GM19452 (cell line): ENCODE data around the gene A1BG.
A peak's percentile ranks its signal among the peaks of the same experiment; 100 is the strongest.
"Not testable (repeated sequence)": the region's sequence is repeated elsewhere in the genome, so short reads cannot be mapped to it uniquely, and the experiment has no call there.

Experiments used
- ATAC-seq: cut with Tn5 transposase; IDR thresholded peaks from one replicate; pipeline ENCODE4 v1.9.1; 2021; ENCODE audit not compliant: unreplicated experiment

The A1BG gene

DNA sequence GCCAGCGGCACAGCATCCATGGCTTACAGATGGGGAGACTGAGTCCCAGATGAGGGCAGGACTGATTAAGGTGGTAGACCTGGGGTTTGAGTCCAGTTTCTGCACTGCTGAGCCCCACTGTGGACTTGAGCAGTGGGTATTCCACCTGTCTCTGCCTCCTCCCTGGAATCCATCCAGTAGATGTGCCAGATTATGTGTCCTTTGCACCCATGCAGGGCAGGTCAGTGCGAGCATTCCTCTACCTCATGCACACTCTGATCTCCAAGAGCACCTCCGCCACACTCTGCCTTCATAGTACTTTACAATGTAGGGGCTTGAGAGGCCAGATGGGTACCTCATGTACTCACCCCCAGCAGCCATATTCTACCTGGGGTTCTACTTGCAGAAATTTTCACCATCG is 16.5 kb downstream of the A1BG start:
- no peak for ATAC-seq

- ATAC-seq, result no peak
These were observed 17.1 kb downstream of the A1BG start for GRCh38 chr19:58336216-58336615.

GRCh38 chr19:58335630-58336029 is 17.7 kb downstream of the A1BG start:
- ATAC-seq, result no peak

DNA sequence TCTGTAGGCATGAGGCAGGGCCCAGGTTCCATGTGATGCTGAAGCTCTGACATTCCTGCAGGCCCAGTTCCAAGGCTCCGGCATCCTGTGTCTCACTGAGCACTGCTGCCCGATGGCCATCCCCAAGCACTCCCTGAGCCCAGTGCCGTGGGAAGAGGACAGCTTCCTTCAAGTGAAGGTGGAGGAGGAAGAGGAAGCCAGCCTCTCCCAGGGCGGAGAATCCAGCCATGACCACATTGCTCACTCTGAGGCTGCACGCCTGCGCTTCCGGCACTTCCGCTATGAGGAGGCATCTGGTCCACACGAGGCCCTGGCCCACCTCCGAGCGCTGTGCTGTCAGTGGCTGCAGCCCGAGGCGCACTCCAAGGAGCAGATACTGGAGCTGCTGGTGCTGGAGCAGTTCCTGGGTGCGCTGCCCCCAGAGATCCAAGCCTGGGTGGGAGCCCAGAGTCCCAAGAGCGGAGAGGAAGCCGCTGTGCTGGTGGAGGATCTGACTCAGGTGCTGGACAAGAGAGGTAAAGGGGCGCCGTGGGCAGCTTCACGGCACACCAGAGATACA is 18.5 kb downstream of the A1BG start:
- no peak for ATAC-seq

GRCh38 chr19:58332697-58333096 is 20.6 kb downstream of the A1BG start:
- no peak for ATAC-seq

- ATAC-seq, result no peak
These were observed 22.8 kb downstream of the A1BG start for GRCh38 chr19:58330458-58330857.

DNA sequence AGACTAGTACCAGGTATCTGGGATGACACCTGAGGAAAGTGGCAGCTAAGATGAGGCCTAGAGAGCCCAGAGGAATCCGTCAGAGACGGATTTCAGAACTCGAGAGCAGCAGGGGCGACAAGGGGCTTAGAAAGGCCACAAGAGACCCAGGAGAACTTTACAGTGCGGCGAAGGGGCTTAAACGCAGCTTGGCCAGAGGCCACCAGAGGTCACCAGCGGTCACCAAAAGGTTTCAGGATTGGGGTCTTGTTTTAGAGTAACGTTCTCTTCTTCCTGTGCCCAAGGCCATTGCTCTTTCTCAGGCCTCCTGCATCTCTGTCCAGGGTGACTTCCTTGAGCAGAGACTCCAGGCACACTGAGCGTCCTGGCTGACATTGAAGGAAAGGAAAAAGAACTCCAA is 24.3 kb downstream of the A1BG start:
- ATAC-seq, result no peak

GRCh38 chr19:58326914-58327726 is 26.2 kb downstream of the A1BG start, which contains the start of gene ZSCAN22:
Gene ZSCAN22, plus strand, starts transcription at chr19:58326994. Its CDS starts 7,809 bp downstream, at chr19:58334803.
- ATAC-seq, result peak; percentile 91

GRCh38 chr19:58326501-58326913 is 26.8 kb downstream of the A1BG start:
- no peak for ATAC-seq

DNA sequence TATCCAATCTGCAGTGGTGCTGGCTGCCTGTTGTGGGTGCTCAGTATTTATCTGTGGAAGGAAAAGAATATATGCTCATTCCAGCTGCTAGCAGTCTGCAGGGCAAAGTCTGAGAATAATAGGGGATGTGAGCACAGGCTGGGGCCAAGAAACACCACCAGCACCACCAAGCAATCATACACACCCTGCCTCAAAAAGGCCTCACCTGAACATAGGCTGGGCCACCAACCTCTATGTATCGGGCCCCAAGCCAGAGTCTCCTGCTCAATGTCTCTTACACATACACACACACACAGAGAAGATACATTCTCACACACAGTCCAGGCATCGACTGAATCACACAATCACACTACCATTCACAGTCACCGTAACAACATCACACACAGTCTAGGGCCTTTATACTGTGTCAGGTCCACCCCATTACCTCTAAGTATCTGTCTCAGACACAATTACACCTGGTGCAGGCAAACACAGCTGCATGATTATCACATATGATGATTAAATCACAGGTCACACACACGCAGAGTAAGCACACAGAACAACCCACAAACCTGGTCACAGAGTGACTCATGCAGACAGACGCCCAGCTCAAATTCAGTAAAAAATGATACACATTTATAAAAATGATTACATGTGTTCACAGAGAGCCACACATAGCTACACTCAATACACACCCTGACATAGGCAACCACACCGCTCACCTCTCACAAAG is 27.8 kb downstream of the A1BG start:
- no peak for ATAC-seq

- no peak for ATAC-seq
These were observed 34.1 kb downstream of the A1BG start for GRCh38 chr19:58319241-58319640.

DNA sequence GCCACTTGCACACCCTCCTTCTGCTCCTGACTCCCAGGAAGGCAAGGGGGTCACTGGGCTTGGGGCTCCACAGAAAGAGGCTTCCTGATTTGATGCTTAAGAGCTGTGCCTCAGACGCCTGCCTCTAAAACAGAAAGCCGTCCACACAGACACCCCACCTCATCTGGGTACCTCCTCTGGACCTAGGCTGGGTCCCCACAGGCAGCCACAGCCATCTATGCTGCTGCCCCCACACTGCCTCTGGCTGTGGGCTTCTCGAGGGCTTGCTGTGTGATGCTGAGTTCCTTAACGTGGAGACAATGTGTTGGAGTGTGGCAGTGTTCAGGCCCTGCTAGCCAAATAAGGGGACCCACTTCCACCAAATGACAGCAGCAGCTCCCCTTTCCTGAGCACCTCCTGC is 35.0 kb downstream of the A1BG start:
- ATAC-seq, result no peak

- ATAC-seq, result no peak
These were observed 35.7 kb downstream of the A1BG start for GRCh38 chr19:58317476-58318072.

DNA sequence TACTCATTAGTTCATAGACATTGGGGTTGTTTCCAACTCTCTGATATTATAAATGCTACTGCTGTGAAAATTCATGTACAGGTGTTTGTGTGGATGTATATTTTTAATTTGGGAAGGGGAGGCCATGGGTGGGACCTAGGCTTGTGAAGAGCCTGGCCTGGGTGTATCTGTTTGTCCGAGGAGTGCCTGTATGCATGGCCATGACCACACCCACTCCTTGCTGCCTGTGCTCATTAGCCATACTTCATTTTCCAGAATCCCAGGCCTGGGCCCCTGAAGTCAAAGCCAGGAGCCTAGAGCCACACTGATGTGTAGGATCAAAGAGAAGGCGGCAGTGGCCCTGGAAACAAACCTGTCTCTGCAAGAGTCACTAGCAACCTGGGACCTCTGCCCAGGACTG is 37.7 kb downstream of the A1BG start:
- ATAC-seq, result no peak

GRCh38 chr19:58311345-58311865 is 41.9 kb downstream of the A1BG start:
- ATAC-seq, result no peak

DNA sequence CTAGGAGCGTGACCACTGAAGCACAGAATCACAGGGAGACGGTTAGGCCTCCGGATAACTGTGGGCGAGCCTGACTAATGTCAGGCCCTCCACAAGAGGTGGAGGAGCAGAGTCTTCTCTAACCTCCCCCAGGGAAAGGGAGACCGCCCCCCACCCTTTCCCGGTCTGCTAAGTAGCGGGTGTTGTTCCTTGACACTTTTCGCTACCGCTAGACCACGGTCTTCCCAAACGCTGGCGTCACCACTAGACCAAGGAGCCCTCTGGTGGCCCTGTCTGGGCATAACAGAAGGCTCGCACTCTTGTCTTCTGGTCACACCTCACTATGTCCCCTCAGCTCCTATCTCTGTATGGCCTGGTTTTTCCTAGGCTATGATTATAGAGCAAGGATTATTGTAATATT is 42.6 kb downstream of the A1BG start:
- not testable (repeated sequence) for ATAC-seq

GRCh38 chr19:58307736-58308135 is 45.6 kb downstream of the A1BG start:
- no peak for ATAC-seq

DNA sequence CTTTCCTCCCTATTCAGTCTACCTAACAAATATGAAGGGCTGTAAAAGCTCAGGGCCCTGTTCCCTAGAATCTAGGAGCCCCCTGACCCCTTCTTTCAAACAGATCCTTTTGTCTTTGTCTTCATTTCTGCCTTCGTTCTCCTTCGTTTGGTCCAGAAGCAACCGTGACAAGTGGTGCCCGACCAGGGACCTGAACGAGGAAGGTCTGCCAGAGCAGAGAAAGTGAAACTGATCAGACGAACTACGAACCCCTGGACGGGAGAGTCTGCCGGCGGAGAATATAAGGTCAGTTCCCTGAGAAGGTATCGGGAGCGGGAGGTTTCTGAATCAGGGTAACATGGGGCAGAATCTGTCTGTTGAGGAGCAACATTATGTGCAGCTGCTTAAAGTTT is 47.4 kb downstream of the A1BG start:
- ATAC-seq, result no peak

DNA sequence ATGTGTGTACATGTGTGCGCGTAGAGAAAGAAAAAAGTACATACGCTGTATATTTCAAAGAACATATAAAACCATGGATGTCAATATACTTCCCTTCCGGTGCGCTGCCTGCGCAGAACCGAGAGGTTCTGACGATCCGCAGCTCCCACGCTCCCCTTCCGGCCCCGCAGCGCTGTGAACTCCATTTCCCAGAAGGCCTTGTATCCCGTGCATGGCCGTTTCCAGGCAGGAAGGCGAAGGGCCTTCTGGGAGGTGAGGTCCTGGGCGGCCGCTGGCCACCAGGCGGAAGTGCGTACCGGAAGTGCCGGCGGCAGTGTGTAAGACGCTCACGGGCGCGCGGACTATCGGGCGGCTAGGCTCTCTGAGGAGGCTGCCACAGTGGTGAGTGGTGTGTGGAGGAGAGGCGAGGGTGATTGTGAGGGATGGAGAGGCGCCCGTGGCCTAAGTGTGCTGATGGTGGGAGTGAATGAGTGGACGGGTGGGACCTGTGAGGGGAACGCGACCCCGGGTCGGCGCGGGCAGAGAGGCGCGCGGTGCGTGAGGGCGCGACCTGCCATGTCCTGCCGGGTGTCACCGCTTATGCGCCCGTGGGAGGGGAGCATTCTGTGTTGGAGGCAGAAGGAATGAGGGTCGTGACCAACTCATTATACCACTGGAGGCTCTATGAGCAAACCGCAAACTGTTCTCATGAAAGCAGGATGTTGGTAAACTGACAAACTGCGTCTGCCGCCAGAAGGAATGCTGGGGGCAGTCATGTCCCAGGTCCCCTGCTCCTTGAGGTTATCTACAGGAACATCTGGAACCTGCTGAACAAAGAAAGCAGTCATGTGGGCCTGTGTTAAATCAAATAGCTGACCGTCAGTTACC is 48.0 kb downstream of the A1BG start, which contains the start of gene ERVK3-1:
TSS of gene ERVK3-1 (plus strand) at position 313 of the 867 bp plus-strand sequence. CDS start 6,792 bp downstream, outside the sequence.
- ATAC-seq, result peak; percentile 96

DNA sequence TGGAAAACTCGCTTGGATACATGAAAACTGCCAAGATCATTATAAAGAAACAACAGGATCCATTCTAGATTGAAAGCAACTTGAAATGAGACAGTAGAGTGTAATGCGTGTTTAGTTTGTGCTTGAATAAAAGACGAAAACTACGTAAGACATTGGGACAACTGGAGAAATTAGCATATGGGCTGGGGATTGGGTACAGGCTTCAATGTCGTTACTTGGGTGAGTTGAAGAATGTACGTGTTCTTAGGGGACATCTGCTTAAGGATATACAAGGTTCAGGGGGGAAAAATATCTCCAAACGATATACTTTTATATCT is 48.6 kb downstream of the A1BG start:
- peak; percentile 10 for ATAC-seq
